Suprapubic skin (tissue), 4 donors: ENCODE measurements around the gene SIK2. TPM values are rescaled to one million over a fixed set of nuclear protein-coding genes. Genes with fewer than 3 reads are reported as not detected.
"Not testable (repeated sequence)": the region's sequence is repeated elsewhere in the genome, so short reads cannot be mapped to it uniquely, and the experiment has no call there.

Source experiments
- DNase-seq, 2 donors: peaks; one replicate each; pipeline ENCODE4 v3.0.0-alpha.2; 2019; ENCODE audit warnings: low spot score in 2 of 2
- H3K27ac ChIP-seq: fragments of 200-600 bp; sonication (generic); one replicate; pipeline ENCODE4 v1.5.1; 2019
- H3K27me3 ChIP-seq: fragments of 200-600 bp; sonication (generic); one replicate; pipeline ENCODE4 v1.5.1; 2019
- H3K36me3 ChIP-seq: fragments of 200-600 bp; sonication (generic); one replicate; pipeline ENCODE4 v1.5.1; 2019
- H3K4me1 ChIP-seq: fragments of 200-600 bp; sonication (generic); one replicate; pipeline ENCODE4 v1.5.1; 2019
- H3K4me3 ChIP-seq: fragments of 200-600 bp; sonication (generic); one replicate; pipeline ENCODE4 v1.5.1; 2019; ENCODE audit warnings: mild to moderate bottlenecking
- H3K9me3 ChIP-seq: fragments of 200-600 bp; sonication (generic); one replicate; pipeline ENCODE4 v1.5.1; 2019
- EP300 ChIP-seq: sonication (generic); formaldehyde crosslinking; IDR thresholded peaks from one replicate; pipeline ENCODE4 v1.6.1; 2017; ENCODE audit warnings: antibody characterized with exemption
- POLR2A ChIP-seq, 2 donors: fragments of 450-650 bp; IDR thresholded peaks; one replicate each; pipeline ENCODE4 v1.6.1; 2017; ENCODE audit warnings: antibody characterized with exemption in 2 of 2, mild to moderate bottlenecking in 2 of 2, moderate library complexity in 2 of 2
- POLR2AphosphoS5 ChIP-seq, 3 donors: sonication (generic); formaldehyde crosslinking; IDR thresholded peaks; one replicate each; pipeline ENCODE4 v1.6.1; 2017; ENCODE audit warnings: antibody characterized with exemption in 3 of 3
- WGBS: methylation state at CpG from one replicate; pipeline ENCODE4 v1.1.5; 2018; 5-methylcytosine and 5-hydroxymethylcytosine counted together
- total RNA-seq, 4 donors: library from RNA; depleted of rRNA; stranded (reverse); fragments of >200 nt; gene quantifications; one replicate each; pipeline ENCODE4 v1.1.0, GENCODE V29; 2016
- TF ChIP-seq, protein P1 (sequence below), 2 donors: fragments of 200-600 bp in 1 of 2; fragments of 450-650 bp in 1 of 2; sonication (generic) in 1 of 2; IDR thresholded peaks; one replicate each; pipeline ENCODE4 v1.5.1; 2016 to 2019; ENCODE audit warnings: antibody characterized with exemption in 2 of 2, mild to moderate bottlenecking in 1 of 2, moderate library complexity in 1 of 2

Gene SIK2
- total RNA-seq, 4 donors from 2014 or later, result 13.9 to 29.0 (median 25.1) TPM

GRCh38 chr11:111703576-111703975, 101.3 kb downstream of the SIK2 start:
- Histone ChIP-seq H3K36me3 (peaks cover 45% of the 10 kb centered on the region), H3K9me3 (no peaks in the 10 kb centered on the region), H3K4me3 (no peak overlapping the region), H3K4me1 (peaks cover 11% of the 10 kb centered on the region), H3K27ac (no peak overlapping the region), H3K27me3 (no peaks in the 10 kb centered on the region)
- TF ChIP-seq POLR2A (IDR thresholded peaks at IDR 0.05) (no peak), EP300 (no peak), POLR2AphosphoS5 (IDR thresholded peaks at IDR 0.05) (no peak)
- TF ChIP-seq, protein P1, sequence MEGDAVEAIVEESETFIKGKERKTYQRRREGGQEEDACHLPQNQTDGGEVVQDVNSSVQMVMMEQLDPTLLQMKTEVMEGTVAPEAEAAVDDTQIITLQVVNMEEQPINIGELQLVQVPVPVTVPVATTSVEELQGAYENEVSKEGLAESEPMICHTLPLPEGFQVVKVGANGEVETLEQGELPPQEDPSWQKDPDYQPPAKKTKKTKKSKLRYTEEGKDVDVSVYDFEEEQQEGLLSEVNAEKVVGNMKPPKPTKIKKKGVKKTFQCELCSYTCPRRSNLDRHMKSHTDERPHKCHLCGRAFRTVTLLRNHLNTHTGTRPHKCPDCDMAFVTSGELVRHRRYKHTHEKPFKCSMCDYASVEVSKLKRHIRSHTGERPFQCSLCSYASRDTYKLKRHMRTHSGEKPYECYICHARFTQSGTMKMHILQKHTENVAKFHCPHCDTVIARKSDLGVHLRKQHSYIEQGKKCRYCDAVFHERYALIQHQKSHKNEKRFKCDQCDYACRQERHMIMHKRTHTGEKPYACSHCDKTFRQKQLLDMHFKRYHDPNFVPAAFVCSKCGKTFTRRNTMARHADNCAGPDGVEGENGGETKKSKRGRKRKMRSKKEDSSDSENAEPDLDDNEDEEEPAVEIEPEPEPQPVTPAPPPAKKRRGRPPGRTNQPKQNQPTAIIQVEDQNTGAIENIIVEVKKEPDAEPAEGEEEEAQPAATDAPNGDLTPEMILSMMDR (IDR thresholded peaks at IDR 0.05), result no peak
- WGBS, result 93% methylated on average over 1 of the region's 1 CpG
- DNase-seq, result no peak

- DNase-seq, result peak in 1 of 2 donors; percentile 81
- Histone ChIP-seq H3K4me1 (peaks cover 11% of the 10 kb centered on the region), H3K27me3 (no peaks in the 10 kb centered on the region), H3K9me3 (no peaks in the 10 kb centered on the region), H3K4me3 (no peak overlapping the region), H3K27ac (peak overlapping the region; percentile 50), H3K36me3 (peaks cover 57% of the 10 kb centered on the region)
- TF ChIP-seq POLR2A (IDR thresholded peaks at IDR 0.05) (no peak), POLR2AphosphoS5 (IDR thresholded peaks at IDR 0.05) (peak in 2 of 3 donors; percentile 38 to 48), EP300 (no peak)
- TF ChIP-seq, protein P1 (IDR thresholded peaks at IDR 0.05), result no peak
- WGBS, result 27% methylated on average over 9 of the region's 9 CpGs
Observed at GRCh38 chr11:111707039-111707690, 104.9 kb downstream of the SIK2 start.

DNA sequence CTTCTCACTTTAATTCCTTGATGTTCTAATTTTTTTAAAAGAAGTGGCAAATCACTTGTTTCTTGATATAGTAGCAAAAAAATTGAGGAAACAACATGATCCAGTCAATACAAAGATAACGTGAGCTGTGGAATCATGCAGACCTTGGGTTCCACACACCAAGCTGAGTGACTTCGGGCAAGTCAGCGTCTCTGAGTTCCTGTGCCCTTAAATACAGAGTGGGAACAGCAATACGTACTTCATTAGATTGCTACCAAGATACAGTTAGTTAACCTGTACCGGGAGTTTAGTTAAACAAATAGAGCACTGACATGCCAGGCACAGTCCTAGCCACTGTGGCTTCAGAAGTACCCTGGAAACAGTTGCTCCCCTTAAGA, 105.4 kb downstream of the SIK2 start:
- WGBS, result 95% methylated on average over 5 of the region's 5 CpGs
- no peak overlapping the region for H3K27ac ChIP-seq
- H3K36me3 ChIP-seq, result peaks cover 57% of the 10 kb centered on the region
- DNase-seq, result no peak
- TF ChIP-seq, protein P1 (IDR thresholded peaks at IDR 0.05), result no peak
- TF ChIP-seq POLR2AphosphoS5 (IDR thresholded peaks at IDR 0.05), result no peak
- TF ChIP-seq EP300, result no peak
- TF ChIP-seq POLR2A (IDR thresholded peaks at IDR 0.05), result no peak
- H3K4me3 ChIP-seq, result no peak overlapping the region
- H3K27me3 ChIP-seq, result no peaks in the 10 kb centered on the region
- H3K9me3 ChIP-seq, result no peaks in the 10 kb centered on the region
- H3K4me1 ChIP-seq, result peaks cover 11% of the 10 kb centered on the region

GRCh38 chr11:111714522-111714921, 112.3 kb downstream of the SIK2 start:
- Histone ChIP-seq H3K4me3 (no peak overlapping the region), H3K27ac (no peak overlapping the region), H3K4me1 (peaks cover 18% of the 10 kb centered on the region), H3K9me3 (no peaks in the 10 kb centered on the region), H3K27me3 (no peaks in the 10 kb centered on the region), H3K36me3 (peaks cover 53% of the 10 kb centered on the region)
- no peak for DNase-seq
- no peak for TF ChIP-seq POLR2A (IDR thresholded peaks at IDR 0.05)
- no peak for TF ChIP-seq POLR2AphosphoS5 (IDR thresholded peaks at IDR 0.05)
- no peak for TF ChIP-seq EP300
- TF ChIP-seq, protein P1 (IDR thresholded peaks at IDR 0.05), result no peak
- WGBS, result 96% methylated on average over 4 of the region's 4 CpGs

GRCh38 chr11:111715142-111715816, 113.0 kb downstream of the SIK2 start:
- no peaks in the 10 kb centered on the region for H3K9me3 ChIP-seq
- peaks cover 58% of the 10 kb centered on the region for H3K36me3 ChIP-seq
- H3K27ac ChIP-seq, result no peak overlapping the region
- TF ChIP-seq POLR2AphosphoS5 (IDR thresholded peaks at IDR 0.05) (no peak), EP300 (no peak), POLR2A (IDR thresholded peaks at IDR 0.05) (no peak)
- TF ChIP-seq, protein P1 (IDR thresholded peaks at IDR 0.05), result no peak
- no peak for DNase-seq
- no peaks in the 10 kb centered on the region for H3K27me3 ChIP-seq
- 86% methylated on average over 5 of the region's 5 CpGs for WGBS
- no peak overlapping the region for H3K4me3 ChIP-seq
- H3K4me1 ChIP-seq, result peaks cover 20% of the 10 kb centered on the region

- H3K27ac ChIP-seq, DNase-seq, H3K9me3 ChIP-seq, H3K27me3 ChIP-seq, H3K4me3 ChIP-seq: not testable (repeated sequence)
- 96% methylated on average over 3 of the region's 3 CpGs for WGBS
- Histone ChIP-seq H3K36me3 (peaks cover 67% of the 10 kb centered on the region), H3K4me1 (peaks cover 20% of the 10 kb centered on the region)
Observed at GRCh38 chr11:111717660-111718059, 115.4 kb downstream of the SIK2 start.
